Heart left ventricle (tissue), 16 donors: ENCODE results near the gene CAND2. TPM values are rescaled to one million over a fixed set of nuclear protein-coding genes. Genes with fewer than 3 reads are reported as not detected.

Experiments
- ATAC-seq, 4 donors: fragments of 200-7000 bp; cut with Tn5 transposase; one replicate each; pipeline ENCODE4 v1.9.1; 2020 to 2022; ENCODE audit warnings: moderate library complexity in 4 of 4, mild to moderate bottlenecking in 3 of 4, moderate number of reproducible peaks in 1 of 4
- DNase-seq, 5 donors: peaks; one replicate each; pipeline ENCODE4 v3.0.0-alpha.2; 2020
- H3K27ac ChIP-seq, 12 donors: fragments of 200-600 bp; sonication (generic) in 4 of 12; one replicate each; pipeline versions ENCODE4 v1.5.0 to v1.8.0; 2016 to 2022; ENCODE audit warnings: mild to moderate bottlenecking in 2 of 12
- H3K27me3 ChIP-seq, 9 donors: fragments of 200-600 bp; sonication (generic) in 2 of 9; one replicate each; pipeline versions ENCODE4 v1.5.1 to v1.8.0; 2016 to 2022; ENCODE audit warnings: mild to moderate bottlenecking in 3 of 9
- H3K36me3 ChIP-seq, 9 donors: fragments of 200-600 bp; sonication (generic) in 2 of 9; one replicate each; pipeline versions ENCODE4 v1.5.0 to v1.8.0; 2018 to 2022; ENCODE audit warnings: mild to moderate bottlenecking in 2 of 9
- H3K4me1 ChIP-seq, 12 donors: fragments of 200-600 bp; sonication (generic) in 4 of 12; one replicate each; pipeline versions ENCODE4 v1.5.0 to v1.8.0; 2016 to 2022; ENCODE audit warnings: mild to moderate bottlenecking in 3 of 12
- H3K4me3 ChIP-seq, 12 donors: fragments of 200-600 bp; sonication (generic) in 4 of 12; one replicate each; pipeline versions ENCODE4 v1.5.0 to v1.8.0; 2017 to 2022; ENCODE audit warnings: mild to moderate bottlenecking in 9 of 12, moderate library complexity in 4 of 12
- H3K9me3 ChIP-seq, 12 donors: fragments of 200-600 bp; sonication (generic) in 4 of 12; one replicate each; pipeline versions ENCODE4 v1.5.0 to v1.8.0; 2016 to 2022; ENCODE audit warnings: mild to moderate bottlenecking in 1 of 12
- POLR2A ChIP-seq, 2 donors: fragments of 450-650 bp; IDR thresholded peaks; one replicate each; pipeline ENCODE4 v1.6.1; 2017; ENCODE audit warnings: antibody characterized with exemption in 2 of 2, mild to moderate bottlenecking in 2 of 2, moderate library complexity in 2 of 2
- WGBS, 4 donors: extraction: QIAGEN DNeasy Blood & Tissue Kit in 2 of 4; methylation state at CpG; one replicate each; pipeline versions ENCODE4 v1.1.5 to v1.1.7; 2013 to 2018; 5-methylcytosine and 5-hydroxymethylcytosine counted together
- intact Hi-C, 10 donors: fragments of 100-400 bp; cut with DNase I; formaldehyde crosslinking; loops; one replicate each; pipeline versions ENCODE4 v1.11.1 to v1.14.2; 2022
- long read RNA-seq, 3 donors: library from polyadenylated mRNA; unstranded; transcript quantifications; one replicate each; pipeline ENCODE4 v2.0.0, GENCODE V29; 2020 to 2021
- polyA plus RNA-seq, 2 donors: library from polyadenylated mRNA; stranded (reverse); fragments of 200-250 nt; gene quantifications; one replicate each; pipeline ENCODE4 v1.2.3, GENCODE V29; 2013
- total RNA-seq, 9 donors: library from RNA; depleted of rRNA in 2 of 9; stranded (reverse); fragments of >200 nt in 2 of 9; fragmentation: NEBNext Ultra II Directional in 3 of 9; extraction: Animal tissue kit (Norgen Biotek cat#: 25700) in 3 of 9; gene quantifications; one replicate each; pipeline versions ENCODE4 v1.1.0 to v1.2.4, GENCODE V29; 2016 to 2023
- TF ChIP-seq, protein P1 (sequence below), 12 donors: fragments of 200-600 bp; sonication (generic) in 4 of 12; IDR thresholded peaks; one replicate each; pipeline versions ENCODE4 v1.5.0 to v1.8.0; 2018 to 2022; ENCODE audit warnings: antibody characterized with exemption in 12 of 12, mild to moderate bottlenecking in 5 of 12
- donor health status: ischemic (EF 13 %, LVEDD 7.1; RV severe dilation, severe dysfunction).
- donor health status: healthy with polysubstance abuse.
- donor health status: DM: no; HTN: yes; CAD: no.
- donor health status: DM: no; HTN: no; CAD: no.
- donor health status: ischemic (EF 25% LVEDD 6.9; RV normal size, moderate dysfunction).
- donor health status: ischemic (EF 25% LVEDD 5.7; RV mildly dilated, moderate dysfunction).
- donor health status: healthy.
- donor health status: DM: yes; HTN: yes; CAD: no.
- donor health status: ischemic (EF 35%, LVEDD 5.7; RV mildly dilated, moderate dysfunction).
- donor health status: nonischemic (EF 11% LVEDD 7.7; RV severe dilation, severe dysfunction).
- donor health status: DM: yes; HTN: yes; CAD: no.
- donor health status: PGD.
- donor health status: ischemic (EF 29% LVEDD 5.4; RV normal size, mild dysfunction).
- donor health status: nonischemic (EF 23%, LVEDD 6.1; RV moderate dilation, normal function).

CAND2 gene
- 10 to 100 TPM; 44.6 to 87.5 (median 68.6) TPM for total RNA-seq
- polyA plus RNA-seq: 10 to 100 TPM; 11.7 to 36.2 TPM
- long read RNA-seq, donor 1, full-length matches to known transcripts: 12 of 106 reads
- long read RNA-seq, donor 1, partial matches to known transcripts: 86 of 106 reads
- long read RNA-seq, donor 1, other reads (novel, unspliced or antisense): 8 of 106 reads
- long read RNA-seq, donor 2, full-length matches to known transcripts: 33 of 142 reads
- long read RNA-seq, donor 2, partial matches to known transcripts: 97 of 142 reads
- long read RNA-seq, donor 2, other reads (novel, unspliced or antisense): 12 of 142 reads
- long read RNA-seq, donor 3, full-length matches to known transcripts: 12 of 83 reads
- long read RNA-seq, donor 3, partial matches to known transcripts: 61 of 83 reads
- long read RNA-seq, donor 3, other reads (novel, unspliced or antisense): 10 of 83 reads

GRCh38 chr3:12796171-12797123 lies at the start of gene CAND2:
Gene CAND2 (plus strand): TSS chr3:12796680. CDS start chr3:12796721, 41 bp downstream.
- DNase-seq: peak; percentile 73 to 90 (median 81)
- H3K4me3 ChIP-seq: peak within 1 kb of the TSS; percentile 48 to 86 (median 66)
- intact Hi-C loops: loop anchor here in 2 of 10 donors (5.0 kb wide), 2 partner anchors 41 to 134 kb away; partner anchors contain the start of gene RAF1 (in 1 of the 2)
- peaks cover 0 to 54% (median 9%) of the 10 kb centered on the region in 12 donors for H3K4me1 ChIP-seq
- peak; percentile 51 to 89 (median 87) for ATAC-seq
- 6 to 12% (median 7%) methylated on average over 33 to 61 of the region's 61 CpGs for WGBS, 4 donors
- no peaks in the 10 kb centered on the region for H3K27me3 ChIP-seq
- H3K27ac ChIP-seq: peak within 1 kb of the TSS; percentile 50 to 97 (median 89)
- no peaks in the 10 kb centered on the region for H3K9me3 ChIP-seq
- TF ChIP-seq POLR2A (IDR thresholded peaks at IDR 0.05): peak; percentile 20 to 49
- TF ChIP-seq, protein P1, sequence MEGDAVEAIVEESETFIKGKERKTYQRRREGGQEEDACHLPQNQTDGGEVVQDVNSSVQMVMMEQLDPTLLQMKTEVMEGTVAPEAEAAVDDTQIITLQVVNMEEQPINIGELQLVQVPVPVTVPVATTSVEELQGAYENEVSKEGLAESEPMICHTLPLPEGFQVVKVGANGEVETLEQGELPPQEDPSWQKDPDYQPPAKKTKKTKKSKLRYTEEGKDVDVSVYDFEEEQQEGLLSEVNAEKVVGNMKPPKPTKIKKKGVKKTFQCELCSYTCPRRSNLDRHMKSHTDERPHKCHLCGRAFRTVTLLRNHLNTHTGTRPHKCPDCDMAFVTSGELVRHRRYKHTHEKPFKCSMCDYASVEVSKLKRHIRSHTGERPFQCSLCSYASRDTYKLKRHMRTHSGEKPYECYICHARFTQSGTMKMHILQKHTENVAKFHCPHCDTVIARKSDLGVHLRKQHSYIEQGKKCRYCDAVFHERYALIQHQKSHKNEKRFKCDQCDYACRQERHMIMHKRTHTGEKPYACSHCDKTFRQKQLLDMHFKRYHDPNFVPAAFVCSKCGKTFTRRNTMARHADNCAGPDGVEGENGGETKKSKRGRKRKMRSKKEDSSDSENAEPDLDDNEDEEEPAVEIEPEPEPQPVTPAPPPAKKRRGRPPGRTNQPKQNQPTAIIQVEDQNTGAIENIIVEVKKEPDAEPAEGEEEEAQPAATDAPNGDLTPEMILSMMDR (IDR thresholded peaks at IDR 0.05): no peak
- H3K36me3 ChIP-seq: no peaks in the 10 kb centered on the region

DNA sequence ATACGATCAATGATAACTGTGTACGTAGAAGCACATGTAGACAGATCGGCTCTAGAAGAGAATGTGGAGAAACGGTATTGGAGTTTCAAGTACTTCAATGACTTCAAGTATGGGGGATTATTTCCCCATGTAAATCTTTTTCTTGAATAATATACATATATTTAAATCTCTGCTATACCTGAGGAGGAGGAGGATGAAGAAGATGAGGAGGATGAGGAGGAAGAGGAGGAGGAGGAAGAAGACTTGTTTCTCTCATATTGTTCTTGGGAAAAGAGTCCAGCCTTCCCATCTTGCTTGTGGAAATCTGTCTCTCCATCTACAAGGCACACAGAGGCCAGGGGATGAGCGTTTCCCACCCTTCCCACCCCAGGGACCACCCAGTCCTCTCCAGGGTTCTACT lies 48.0 kb upstream of the CAND2 start:
- no peak for DNase-seq
- WGBS, 4 donors: 93 to 96% (median 95%) methylated on average over 5 of the region's 5 CpGs
- intact Hi-C loops: no loop called here

DNA sequence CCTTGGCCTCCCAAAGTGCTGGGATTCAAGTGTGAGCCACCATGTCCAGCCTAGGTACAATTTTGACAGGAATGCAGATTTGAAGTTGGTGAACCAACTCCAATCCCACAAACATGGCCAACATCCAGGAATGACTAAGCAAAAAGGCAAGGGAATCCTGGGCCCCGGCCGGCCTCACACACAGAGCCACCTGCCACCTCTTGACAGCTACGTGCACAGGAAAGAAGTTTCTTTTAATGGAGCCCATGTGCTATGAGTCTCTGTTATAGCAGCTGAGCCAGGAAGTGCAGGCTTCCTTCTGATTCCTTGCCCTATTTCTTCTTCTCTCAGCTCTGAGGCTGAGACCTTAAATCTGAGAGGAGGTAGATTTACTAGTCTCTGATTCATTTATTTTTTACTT lies 46.3 kb upstream of the CAND2 start:
- peaks cover 0 to 20% (median 8%) of the 10 kb centered on the region in 12 donors for H3K4me1 ChIP-seq
- peak in 3 of 4 donors; percentile 65 to 79 (median 73) for ATAC-seq

More for the DNA sequence above, 48.0 kb upstream of the CAND2 start:
- no peak for ATAC-seq
- TF ChIP-seq POLR2A (IDR thresholded peaks at IDR 0.05): no peak
- TF ChIP-seq, protein P1 (IDR thresholded peaks at IDR 0.05): no peak
- Histone ChIP-seq H3K4me3 (no peak overlapping the region), H3K36me3 (no peaks in the 10 kb centered on the region), H3K9me3 (no peaks in the 10 kb centered on the region), H3K27me3 (no peaks in the 10 kb centered on the region), H3K27ac (no peak overlapping the region), H3K4me1 (peaks cover 0 to 27% (median 12%) of the 10 kb centered on the region in 12 donors)

More for the DNA sequence above, 46.3 kb upstream of the CAND2 start:
- peak in 4 of 5 donors; percentile 41 to 73 (median 52) for DNase-seq
- Histone ChIP-seq H3K27ac (peak overlapping the region in 11 of 12 donors; percentile 41 to 78 (median 64)), H3K27me3 (no peaks in the 10 kb centered on the region), H3K4me3 (no peak overlapping the region), H3K9me3 (no peaks in the 10 kb centered on the region), H3K36me3 (no peaks in the 10 kb centered on the region)
- intact Hi-C loops: no loop called here
- WGBS, 4 donors: 9 to 20% (median 14%) methylated on average over 3 of the region's 3 CpGs
- TF ChIP-seq, protein P1 (IDR thresholded peaks at IDR 0.05): no peak
- no peak for TF ChIP-seq POLR2A (IDR thresholded peaks at IDR 0.05)
